Esophagus (tissue), 2 donors: ENCODE measurements around the gene TTC28. TPM values are rescaled to one million over a fixed set of nuclear protein-coding genes. Genes with fewer than 3 reads are reported as not detected.
"Not testable (repeated sequence)": the region's sequence is repeated elsewhere in the genome, so short reads cannot be mapped to it uniquely, and the experiment has no call there.

Source experiments
- H3K27ac ChIP-seq, 2 donors: one replicate each; pipeline ENCODE4 v1.5.1; 2013; ENCODE audit warnings: low read depth in 2 of 2, mild to moderate bottlenecking in 2 of 2, inconsistent platforms in 1 of 2, low read length in 1 of 2, moderate library complexity in 1 of 2
- H3K27me3 ChIP-seq, 2 donors: one replicate each; pipeline ENCODE4 v1.6.1; 2013; ENCODE audit warnings: low read length in 2 of 2, control low read depth in 1 of 2, mild to moderate bottlenecking in 1 of 2; ENCODE audit not compliant: insufficient read depth in 2 of 2, control insufficient read depth in 1 of 2
- H3K36me3 ChIP-seq, 2 donors: one replicate each; pipeline ENCODE4 v1.6.1; 2013; ENCODE audit warnings: low read length in 1 of 2; ENCODE audit not compliant: control insufficient read depth in 2 of 2, insufficient read depth in 2 of 2
- H3K4me1 ChIP-seq, 2 donors: one replicate each; pipeline ENCODE4 v1.6.1; 2013; ENCODE audit warnings: low read length in 1 of 2; ENCODE audit not compliant: control insufficient read depth in 2 of 2, insufficient read depth in 2 of 2
- H3K4me3 ChIP-seq, 2 donors: one replicate each; pipeline ENCODE4 v1.5.1; 2013; ENCODE audit warnings: low read length in 2 of 2, mild to moderate bottlenecking in 2 of 2, low read depth in 1 of 2, moderate library complexity in 1 of 2
- H3K9me3 ChIP-seq, 2 donors: one replicate each; pipeline ENCODE4 v1.6.1; 2013; ENCODE audit warnings: mild to moderate bottlenecking in 2 of 2, low read depth in 1 of 2, low read length in 1 of 2, moderate library complexity in 1 of 2; ENCODE audit not compliant: control insufficient read depth in 2 of 2, insufficient read depth in 1 of 2
- WGBS, 2 donors: extraction: QIAGEN DNeasy Blood & Tissue Kit; methylation state at CpG; one replicate each; pipeline ENCODE4 v1.1.7; 2013; 5-methylcytosine and 5-hydroxymethylcytosine counted together
- polyA plus RNA-seq, 2 donors: library from polyadenylated mRNA; stranded (reverse); fragments of 200-250 nt; gene quantifications; one replicate each; pipeline ENCODE4 v1.2.3, GENCODE V29; 2013
- donor health status: healthy with polysubstance abuse.
- donor health status: Bipolar disorder and iron deficiency.

Gene TTC28
- polyA plus RNA-seq, 2 donors: 1.4 to 2.6 TPM

GRCh38 chr22:28060594-28060993 is 619.0 kb downstream of the TTC28 start:
- H3K4me1 ChIP-seq, H3K36me3 ChIP-seq, H3K27ac ChIP-seq, H3K9me3 ChIP-seq, H3K27me3 ChIP-seq, H3K4me3 ChIP-seq: not testable (repeated sequence)
- 78 to 80% methylated on average over 2 of the region's 2 CpGs for WGBS, 2 donors

DNA sequence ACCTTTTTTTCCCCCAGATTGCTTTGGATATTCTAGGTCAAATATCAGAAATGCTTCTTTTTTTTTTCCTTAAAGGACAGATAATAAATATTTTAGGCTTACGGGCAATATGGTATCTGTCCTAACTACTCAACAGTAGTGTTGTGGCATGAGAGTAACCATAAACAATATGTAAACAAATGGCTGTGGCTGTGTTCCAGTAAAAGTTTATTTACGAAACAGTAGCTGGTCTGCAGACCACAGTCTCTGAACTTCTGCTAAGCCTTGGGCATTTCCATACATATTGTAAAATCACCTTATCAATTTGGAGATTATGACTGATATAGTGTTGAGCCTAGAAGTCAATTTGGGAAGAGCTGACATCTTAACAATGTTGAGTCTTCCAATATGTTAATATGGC is 621.6 kb downstream of the TTC28 start:
- H3K4me3 ChIP-seq: no peak overlapping the region
- no peaks in the 10 kb centered on the region for H3K9me3 ChIP-seq
- H3K27ac ChIP-seq: no peak overlapping the region
- 88 to 94% methylated on average over 2 of the region's 2 CpGs for WGBS, 2 donors
- H3K27me3 ChIP-seq: no peaks in the 10 kb centered on the region
- no peaks in the 10 kb centered on the region for H3K36me3 ChIP-seq
- H3K4me1 ChIP-seq: no peaks in the 10 kb centered on the region

DNA sequence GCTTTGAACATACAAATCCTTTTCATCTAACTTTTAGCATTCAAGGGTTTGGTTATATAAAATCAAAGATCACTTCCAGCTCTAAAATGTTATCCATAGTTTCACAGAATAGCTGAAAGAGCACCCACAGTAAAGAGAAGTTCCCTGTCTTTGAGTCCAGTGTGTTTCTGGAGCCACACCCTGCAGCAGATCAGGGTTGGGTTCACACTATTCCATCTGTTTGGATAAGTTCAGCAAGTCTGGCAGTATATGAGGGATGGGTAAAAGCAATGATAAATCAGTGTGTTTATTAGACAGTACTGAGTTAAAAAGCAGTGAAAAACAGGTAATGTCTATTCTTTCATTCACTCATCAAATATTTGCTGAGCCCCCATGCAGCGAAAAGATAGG is 624.8 kb downstream of the TTC28 start:
- 94 to 96% methylated on average over 1 of the region's 1 CpG for WGBS, 2 donors
- H3K27ac ChIP-seq: no peak overlapping the region
- H3K27me3 ChIP-seq: no peaks in the 10 kb centered on the region
- no peak overlapping the region for H3K4me3 ChIP-seq
- H3K9me3 ChIP-seq: no peaks in the 10 kb centered on the region
- no peaks in the 10 kb centered on the region for H3K4me1 ChIP-seq
- no peaks in the 10 kb centered on the region for H3K36me3 ChIP-seq

GRCh38 chr22:28053896-28054818 is 625.5 kb downstream of the TTC28 start:
- 72 to 83% methylated on average over 6 of the region's 6 CpGs for WGBS, 2 donors
- H3K27me3 ChIP-seq: no peaks in the 10 kb centered on the region
- no peaks in the 10 kb centered on the region for H3K4me1 ChIP-seq
- no peak overlapping the region for H3K27ac ChIP-seq
- no peaks in the 10 kb centered on the region for H3K36me3 ChIP-seq
- H3K4me3 ChIP-seq: no peak overlapping the region
- no peaks in the 10 kb centered on the region for H3K9me3 ChIP-seq

GRCh38 chr22:28052825-28053269 is 626.8 kb downstream of the TTC28 start:
- WGBS, 2 donors: 83 to 86% methylated on average over 9 of the region's 9 CpGs
- no peaks in the 10 kb centered on the region for H3K4me1 ChIP-seq

GRCh38 chr22:28051787-28052356 is 627.8 kb downstream of the TTC28 start:
- Histone ChIP-seq H3K4me1 (no peaks in the 10 kb centered on the region), H3K27me3 (no peaks in the 10 kb centered on the region), H3K9me3 (no peaks in the 10 kb centered on the region), H3K36me3 (no peaks in the 10 kb centered on the region), H3K4me3 (no peak overlapping the region), H3K27ac (no peak overlapping the region)
- 52 to 56% methylated on average over 5 of the region's 5 CpGs for WGBS, 2 donors

More at GRCh38 chr22:28052825-28053269, 626.8 kb downstream of the TTC28 start:
- Histone ChIP-seq H3K36me3 (no peaks in the 10 kb centered on the region), H3K27ac (no peak overlapping the region), H3K27me3 (no peaks in the 10 kb centered on the region), H3K4me3 (no peak overlapping the region), H3K9me3 (no peaks in the 10 kb centered on the region)

- Histone ChIP-seq H3K4me3 (no peak overlapping the region), H3K27ac (no peak overlapping the region), H3K36me3 (no peaks in the 10 kb centered on the region), H3K9me3 (no peaks in the 10 kb centered on the region), H3K27me3 (no peaks in the 10 kb centered on the region), H3K4me1 (no peaks in the 10 kb centered on the region)
- WGBS, 2 donors: 67 to 72% methylated on average over 7 of the region's 7 CpGs
These were observed 628.4 kb downstream of the TTC28 start for GRCh38 chr22:28051091-28051786.

DNA sequence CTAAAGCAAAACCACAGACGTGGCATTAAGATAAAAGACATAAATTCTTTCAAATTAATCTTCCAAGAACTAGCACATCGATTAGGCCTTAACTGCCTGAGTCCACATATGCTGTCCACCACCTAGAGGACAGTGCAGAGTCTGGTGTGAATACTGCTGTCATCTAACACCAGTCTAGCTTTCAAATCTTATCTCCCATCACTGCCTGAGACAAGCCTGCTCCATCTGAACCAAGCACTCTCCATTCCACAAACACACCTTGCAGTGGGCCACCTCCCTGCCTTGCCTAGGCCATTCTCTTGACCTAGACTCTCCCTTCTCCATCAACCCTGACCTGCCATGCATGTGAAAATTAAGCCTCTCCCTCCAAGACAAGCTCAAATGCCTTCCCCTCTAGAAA is 631.1 kb downstream of the TTC28 start:
- Histone ChIP-seq H3K4me3 (no peak overlapping the region), H3K36me3 (no peaks in the 10 kb centered on the region), H3K27me3 (no peaks in the 10 kb centered on the region), H3K9me3 (no peaks in the 10 kb centered on the region), H3K4me1 (no peaks in the 10 kb centered on the region), H3K27ac (no peak overlapping the region)
- WGBS, 2 donors: 51% methylated on average over 2 of the region's 2 CpGs

GRCh38 chr22:28047740-28048139 is 631.9 kb downstream of the TTC28 start:
- Histone ChIP-seq H3K4me1 (no peaks in the 10 kb centered on the region), H3K27ac (no peak overlapping the region), H3K27me3 (no peaks in the 10 kb centered on the region), H3K9me3 (no peaks in the 10 kb centered on the region), H3K4me3 (no peak overlapping the region), H3K36me3 (no peaks in the 10 kb centered on the region)
- 76 to 85% methylated on average over 1 of the region's 1 CpG for WGBS, 2 donors
